ENCODE data around the gene VAV3.
"Not testable (repeated sequence)": the region's sequence is repeated elsewhere in the genome, so short reads cannot be mapped to it uniquely, and the experiment has no call there.

The VAV3 gene

GRCh38 chr1:107788206-107789202 is 176.5 kb downstream of the VAV3 start:
- no peak for DNase-seq

- DNase-seq, result no peak
Observed at GRCh38 chr1:107787299-107787698, 177.7 kb downstream of the VAV3 start.

GRCh38 chr1:107786203-107786845 is 178.7 kb downstream of the VAV3 start:
- DNase-seq, result no peak

- DNase-seq, result no peak
Observed at GRCh38 chr1:107785496-107786202, 179.3 kb downstream of the VAV3 start.

GRCh38 chr1:107782217-107782845 is 182.6 kb downstream of the VAV3 start:
- no peak for DNase-seq

- no peak for DNase-seq
Observed at GRCh38 chr1:107781245-107781644, 183.7 kb downstream of the VAV3 start.

GRCh38 chr1:107777664-107778047 is 187.3 kb downstream of the VAV3 start:
- no peak for DNase-seq

- DNase-seq, result no peak
Observed at GRCh38 chr1:107776900-107777663, 187.9 kb downstream of the VAV3 start.

- DNase-seq, result no peak
Observed at GRCh38 chr1:107771377-107771776, 193.6 kb downstream of the VAV3 start.

GRCh38 chr1:107767156-107767582 is 197.8 kb downstream of the VAV3 start:
- DNase-seq, result no peak

- no peak for DNase-seq
Observed at GRCh38 chr1:107766533-107766932, 198.4 kb downstream of the VAV3 start.

GRCh38 chr1:107762751-107763390 is 202.1 kb downstream of the VAV3 start:
- no peak for DNase-seq

GRCh38 chr1:107760065-107760464 is 204.9 kb downstream of the VAV3 start:
- DNase-seq, result no peak

- DNase-seq, result no peak
Observed at GRCh38 chr1:107750364-107750959, 214.5 kb downstream of the VAV3 start.

GRCh38 chr1:107748531-107748930 is 216.4 kb downstream of the VAV3 start:
- DNase-seq, result no peak

GRCh38 chr1:107741242-107741641 is 223.7 kb downstream of the VAV3 start:
- no peak for DNase-seq

- no peak for DNase-seq
Observed at GRCh38 chr1:107740579-107740978, 224.4 kb downstream of the VAV3 start.

GRCh38 chr1:107739651-107740050 is 225.3 kb downstream of the VAV3 start:
- DNase-seq, result no peak

- DNase-seq, result no peak
Observed at GRCh38 chr1:107739201-107739600, 225.8 kb downstream of the VAV3 start.

- DNase-seq, result not testable (repeated sequence)
Observed at GRCh38 chr1:107733401-107733800, 231.6 kb downstream of the VAV3 start.

GRCh38 chr1:107727866-107728265 is 237.1 kb downstream of the VAV3 start:
- DNase-seq, result no peak
